K562 (cell line): ENCODE measurements around the gene FMC1. TPM values are rescaled to one million over a fixed set of nuclear protein-coding genes. Genes with fewer than 3 reads are reported as not detected.

Source experiments
- DPF2 ChIP-seq: fragments of 450-650 bp; IDR thresholded peaks from 2 replicates; pipeline ENCODE4 v1.6.1; 2016
- GATAD2B ChIP-seq: fragments of 450-650 bp; IDR thresholded peaks from 2 replicates; pipeline ENCODE4 v1.6.1; 2017; ENCODE audit warnings: mild to moderate bottlenecking, borderline replicate concordance
- HNRNPUL1 ChIP-seq: fragments of 200-400 bp; formaldehyde crosslinking; IDR thresholded peaks from 2 replicates; pipeline ENCODE4 v1.6.1; 2017; ENCODE audit warnings: low read length
- ILK ChIP-seq: fragments of 450-650 bp; IDR thresholded peaks from 2 replicates; pipeline ENCODE4 v1.6.1; 2016; ENCODE audit warnings: missing genetic modification characterization, low read depth, mild to moderate bottlenecking, missing compliant biosample characterization, moderate library complexity, borderline replicate concordance
- SMARCA4 ChIP-seq: fragments of 450-650 bp; IDR thresholded peaks from 2 replicates; pipeline ENCODE4 v1.6.1; 2016
- ZNF23 ChIP-seq: fragments of 250-450 bp; sonication (Bioruptor Pico); IDR thresholded peaks from 2 replicates; pipeline ENCODE4 v1.4.0; 2020; ENCODE audit warnings: mild to moderate bottlenecking
- polyA plus RNA-seq, 8 experiments: library from polyadenylated mRNA; depleted of rRNA in 4 of 8; stranded (reverse) in 5 of 8; unstranded in 3 of 8; fragments of >200 nt; fragmentation: Nextera tagmentation in 2 of 8; fragmentation: Illumina TruSeq in 1 of 8; extraction: Ambion mirVana in 2 of 8; extraction: Trizol in 1 of 8; gene quantifications; 2 replicates each; pipeline versions ENCODE4 v1.2.1 to v1.2.3, GENCODE V29; 2011 to 2014; ENCODE audit warnings: inconsistent platforms in 1 of 8, missing spikeins in 1 of 8
- total RNA-seq, 7 experiments: library from RNA; depleted of rRNA in 6 of 7; stranded (reverse); fragments of >200 nt in 6 of 7; fragmentation: Illumina TruSeq in 2 of 7; extraction: Trizol in 2 of 7; gene quantifications; 2 replicates each; pipeline versions ENCODE4 v1.2.1 to v1.2.3, GENCODE V29; 2011 to 2021; ENCODE audit warnings: low replicate concordance in 1 of 7
- TF ChIP-seq, protein P1 (sequence below): fragments of 200-800 bp; sonication (Bioruptor generic); IDR thresholded peaks from 2 replicates; pipeline ENCODE4 v1.6.1; 2017; ENCODE audit warnings: missing genetic modification characterization, missing compliant biosample characterization
- TF ChIP-seq, protein P2 (sequence below): sonication (generic); formaldehyde crosslinking; IDR thresholded peaks from 2 replicates; pipeline ENCODE4 v1.8.1; 2023; ENCODE audit warnings: mild to moderate bottlenecking, missing genetic modification reagents

The FMC1 gene
- total and polyA plus RNA-seq, 9 of the 15 experiments (the other 6 are each of a cell fraction or from before 2014, with no cell fraction given) = 14.0 to 116 (median 29.0) TPM

- TF ChIP-seq, protein P1, sequence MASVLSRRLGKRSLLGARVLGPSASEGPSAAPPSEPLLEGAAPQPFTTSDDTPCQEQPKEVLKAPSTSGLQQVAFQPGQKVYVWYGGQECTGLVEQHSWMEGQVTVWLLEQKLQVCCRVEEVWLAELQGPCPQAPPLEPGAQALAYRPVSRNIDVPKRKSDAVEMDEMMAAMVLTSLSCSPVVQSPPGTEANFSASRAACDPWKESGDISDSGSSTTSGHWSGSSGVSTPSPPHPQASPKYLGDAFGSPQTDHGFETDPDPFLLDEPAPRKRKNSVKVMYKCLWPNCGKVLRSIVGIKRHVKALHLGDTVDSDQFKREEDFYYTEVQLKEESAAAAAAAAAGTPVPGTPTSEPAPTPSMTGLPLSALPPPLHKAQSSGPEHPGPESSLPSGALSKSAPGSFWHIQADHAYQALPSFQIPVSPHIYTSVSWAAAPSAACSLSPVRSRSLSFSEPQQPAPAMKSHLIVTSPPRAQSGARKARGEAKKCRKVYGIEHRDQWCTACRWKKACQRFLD (CRISPR knock-in tag) = peak; percentile 39; the same call in 1 of the 2 replicates
- TF ChIP-seq ZNF23 (CRISPR knock-in tag) = no peak
- TF ChIP-seq SMARCA4 = peak; percentile 70; the same call in 1 of the 2 replicates
- TF ChIP-seq ILK = no peak
- no peak for TF ChIP-seq HNRNPUL1
- TF ChIP-seq DPF2 = peak; percentile 62; the same call in 1 of the 2 replicates
- TF ChIP-seq, protein P2, sequence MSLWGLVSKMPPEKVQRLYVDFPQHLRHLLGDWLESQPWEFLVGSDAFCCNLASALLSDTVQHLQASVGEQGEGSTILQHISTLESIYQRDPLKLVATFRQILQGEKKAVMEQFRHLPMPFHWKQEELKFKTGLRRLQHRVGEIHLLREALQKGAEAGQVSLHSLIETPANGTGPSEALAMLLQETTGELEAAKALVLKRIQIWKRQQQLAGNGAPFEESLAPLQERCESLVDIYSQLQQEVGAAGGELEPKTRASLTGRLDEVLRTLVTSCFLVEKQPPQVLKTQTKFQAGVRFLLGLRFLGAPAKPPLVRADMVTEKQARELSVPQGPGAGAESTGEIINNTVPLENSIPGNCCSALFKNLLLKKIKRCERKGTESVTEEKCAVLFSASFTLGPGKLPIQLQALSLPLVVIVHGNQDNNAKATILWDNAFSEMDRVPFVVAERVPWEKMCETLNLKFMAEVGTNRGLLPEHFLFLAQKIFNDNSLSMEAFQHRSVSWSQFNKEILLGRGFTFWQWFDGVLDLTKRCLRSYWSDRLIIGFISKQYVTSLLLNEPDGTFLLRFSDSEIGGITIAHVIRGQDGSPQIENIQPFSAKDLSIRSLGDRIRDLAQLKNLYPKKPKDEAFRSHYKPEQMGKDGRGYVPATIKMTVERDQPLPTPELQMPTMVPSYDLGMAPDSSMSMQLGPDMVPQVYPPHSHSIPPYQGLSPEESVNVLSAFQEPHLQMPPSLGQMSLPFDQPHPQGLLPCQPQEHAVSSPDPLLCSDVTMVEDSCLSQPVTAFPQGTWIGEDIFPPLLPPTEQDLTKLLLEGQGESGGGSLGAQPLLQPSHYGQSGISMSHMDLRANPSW = no peak
- TF ChIP-seq GATAD2B = 0 out of 2 replicates have a peak, but pooled peaks have one; percentile 14
These were observed 20.4 kb downstream of the FMC1 start (continued) for GRCh38 chr7:139361523-139361922.
